K562 (cell line): ENCODE measurements around the gene CELSR1. TPM values are rescaled to one million over a fixed set of nuclear protein-coding genes. Genes with fewer than 3 reads are reported as not detected.

Experiments used
- ATAC-seq: fragments of 200-7000 bp; cut with Tn5 transposase; 3 replicates; pipeline ENCODE4 v1.9.1; 2020; ENCODE audit warnings: moderate library complexity
- BruUV-seq: library from RNA; stranded (reverse); fragments of 400-500 nt; replicated peaks from 2 replicates; lab custom pipeline; 2021; lab: Mats Ljungman, UMichigan
- CTCF ChIA-PET: fragments of 300-600 bp; formaldehyde crosslinking; extraction: SDS; loops from one replicate; lab custom pipeline; 2021; ENCODE audit warnings: low intra/inter-chr PET ratio; lab: Yijun Ruan, JAX
- POLR2A ChIA-PET: fragments of 300-600, 350-650 bp; sonication (Branson Sonifier 250); formaldehyde crosslinking; extraction: SDS; loops from one replicate; lab custom pipeline; 2021; ENCODE audit warnings: antibody characterized with exemption, inconsistent platforms; lab: Yijun Ruan, JAX
- DNase-seq, 4 experiments: peaks; one replicate each; pipeline versions ENCODE4 v3.0.0 to v3.0.0-alpha.2; 2011 to 2018; ENCODE audit warnings: low spot score in 3 of 4, mixed read lengths in 3 of 4; ENCODE audit errors: extremely low read depth in 1 of 4
- FAIRE-seq: peaks from 2 replicates; lab custom pipeline; 2011; peaks lifted over from hg19 to GRCh38; lab: Jason Lieb, UNC
- H2AFZ ChIP-seq: 2 replicates; pipeline ENCODE4 v1.6.0; 2011; ENCODE audit warnings: low read depth, low read length, control low read depth, inconsistent platforms
- H3K27ac ChIP-seq: fragments of 200-600 bp; 3 replicates; pipeline ENCODE4 v1.8.0; 2011; ENCODE audit warnings: low read depth, mild to moderate bottlenecking, control low read depth, inconsistent platforms, low read length, moderate library complexity, mixed read lengths; ENCODE audit errors: extremely low read depth
- H3K27me3 ChIP-seq, 2 experiments: fragments of 300-600 bp in 1 of 2; 2 replicates in 1 of 2; 3 replicates in 1 of 2; pipeline versions ENCODE4 v1.6.0 to v1.8.0; 2011; ENCODE audit warnings: inconsistent platforms in 2 of 2, low read length in 2 of 2, mild to moderate bottlenecking in 1 of 2, mixed read lengths in 1 of 2, moderate library complexity in 1 of 2; ENCODE audit not compliant: control insufficient read depth in 2 of 2, insufficient read depth in 2 of 2
- H3K36me3 ChIP-seq: fragments of 300-600 bp; 3 replicates; pipeline ENCODE4 v1.8.0; 2011; ENCODE audit warnings: mild to moderate bottlenecking, low read length, inconsistent platforms; ENCODE audit not compliant: control insufficient read depth, insufficient read depth
- H3K4me1 ChIP-seq, 2 experiments: fragments of 200-600 bp in 1 of 2; replicated peaks in 1 of 2; 2 replicates in 1 of 2; 3 replicates in 1 of 2; pipeline versions ENCODE4 v1.5.1 to v1.8.0; 2011; ENCODE audit warnings: inconsistent platforms in 2 of 2, low read length in 2 of 2, mild to moderate bottlenecking in 1 of 2, mixed read lengths in 1 of 2, moderate library complexity in 1 of 2; ENCODE audit not compliant: control insufficient read depth in 2 of 2, insufficient read depth in 2 of 2
- H3K4me2 ChIP-seq: 2 replicates; pipeline ENCODE4 v1.6.1; 2011; ENCODE audit warnings: low read length, control low read depth, inconsistent platforms, mixed read lengths; ENCODE audit not compliant: insufficient read depth
- H3K4me3 ChIP-seq: fragments of 200-600 bp; sonication (generic), shearing (Covaris generic); 2 replicates; pipeline ENCODE4 v1.5.1; 2016; ENCODE audit warnings: control low read depth, inconsistent platforms
- H3K79me2 ChIP-seq: fragments of 200-600 bp; 3 replicates; pipeline ENCODE4 v1.8.0; 2011; ENCODE audit warnings: low read length, inconsistent platforms; ENCODE audit not compliant: control insufficient read depth, insufficient read depth
- H3K9ac ChIP-seq, 2 experiments: 2 replicates each; pipeline versions ENCODE4 v1.6.0 to v1.6.1; 2011; ENCODE audit warnings: low read depth in 2 of 2, low read length in 2 of 2, control low read depth in 1 of 2, inconsistent platforms in 1 of 2, mild to moderate bottlenecking in 1 of 2, mixed read lengths in 1 of 2; ENCODE audit not compliant: insufficient read depth in 1 of 2
- H3K9me1 ChIP-seq: one replicate; pipeline ENCODE4 v1.6.0; 2011; ENCODE audit warnings: inconsistent platforms, mild to moderate bottlenecking, low read length, moderate library complexity; ENCODE audit not compliant: control insufficient read depth, insufficient read depth
- H3K9me3 ChIP-seq: replicated peaks from 2 replicates; pipeline ENCODE4 v1.5.1; 2011; ENCODE audit warnings: low read depth, low read length, inconsistent platforms; ENCODE audit not compliant: control insufficient read depth, insufficient read depth
- H4K20me1 ChIP-seq: replicated peaks from 2 replicates; pipeline ENCODE4 v1.6.1; 2011; ENCODE audit warnings: low read length, inconsistent platforms, mixed read lengths; ENCODE audit not compliant: control insufficient read depth, insufficient read depth
- BCOR ChIP-seq: fragments of 450-650 bp; IDR thresholded peaks from 2 replicates; pipeline ENCODE4 v1.6.1; 2016
- BRF1 ChIP-seq: IDR thresholded peaks from 3 replicates; pipeline ENCODE4 v1.6.1; 2011; ENCODE audit warnings: borderline replicate concordance, mild to moderate bottlenecking; ENCODE audit not compliant: insufficient read length; ENCODE audit errors: extremely low read depth
- CHD2 ChIP-seq: IDR thresholded peaks from 2 replicates; pipeline ENCODE4 v1.6.1; 2011; ENCODE audit warnings: low read depth, low read length
- ILF3 ChIP-seq: fragments of 450-650 bp; IDR thresholded peaks from 2 replicates; pipeline ENCODE4 v1.6.1; 2018; ENCODE audit warnings: antibody characterized with exemption, mild to moderate bottlenecking, moderate library complexity, borderline replicate concordance
- KLF10 ChIP-seq: fragments of 250-450 bp; sonication (Bioruptor Pico); IDR thresholded peaks from 2 replicates; pipeline ENCODE4 v1.6.1; 2021; ENCODE audit warnings: matching md5 sums
- RBM25 ChIP-seq: fragments of 200-400 bp; formaldehyde crosslinking; IDR thresholded peaks from 2 replicates; pipeline ENCODE4 v1.6.1; 2018; ENCODE audit warnings: low read length, low read depth, moderate library complexity; ENCODE audit not compliant: severe bottlenecking
- RUNX1 ChIP-seq: sonication (generic); IDR thresholded peaks from 2 replicates; pipeline ENCODE4 v1.6.1; 2016; ENCODE audit warnings: antibody characterized with exemption, low read depth
- SMAD4 ChIP-seq: fragments of 250-450 bp; sonication (Bioruptor Pico); conservative IDR thresholded peaks from 2 replicates; pipeline ENCODE4 v1.8.0; 2021; ENCODE audit warnings: inconsistent platforms, mild to moderate bottlenecking, moderate library complexity
- ZBTB11 ChIP-seq, 3 experiments: fragments of 200-800 bp in 1 of 3; fragments of 250-450 bp in 1 of 3; fragments of 450-650 bp in 1 of 3; sonication (Bioruptor Pico) in 1 of 3; sonication (Bioruptor generic) in 1 of 3; formaldehyde crosslinking in 1 of 3; IDR thresholded peaks; 2 replicates each; pipeline versions ENCODE4 v1.6.1 to v1.8.0; 2016 to 2022; ENCODE audit warnings: mild to moderate bottlenecking in 2 of 3, missing genetic modification characterization in 2 of 3, missing compliant biosample characterization in 1 of 3, moderate library complexity in 1 of 3
- ZNF274 ChIP-seq: IDR thresholded peaks from 2 replicates; pipeline ENCODE4 v1.6.1; 2011; ENCODE audit warnings: low read depth, mild to moderate bottlenecking, low read length, moderate library complexity, borderline replicate concordance
- WGBS: fragments of 100-300 bp; shearing (Covaris generic); methylation state at CpG from one replicate; pipeline ENCODE4 v1.1.6; 2016; ENCODE audit warnings: low coverage, mixed read lengths; ENCODE audit not compliant: insufficient coverage; ENCODE audit errors: missing lambda C conversion rate; 5-methylcytosine and 5-hydroxymethylcytosine counted together
- in situ Hi-C: fragments of 300-500 bp; cut with MboI; formaldehyde crosslinking; loops from 4 replicates; pipeline ENCODE4 v1.15.0; 2018; ENCODE audit warnings: inconsistent platforms, mixed read lengths
- intact Hi-C: fragments of 100-400 bp; cut with micrococcal nuclease; formaldehyde crosslinking; loops from 2 replicates; pipeline ENCODE4 v1.14.2; 2022
- polyA plus RNA-seq, 8 experiments: library from polyadenylated mRNA; depleted of rRNA in 4 of 8; stranded (reverse) in 5 of 8; unstranded in 3 of 8; fragments of >200 nt; fragmentation: Nextera tagmentation in 2 of 8; fragmentation: Illumina TruSeq in 1 of 8; extraction: Ambion mirVana in 2 of 8; extraction: Trizol in 1 of 8; gene quantifications; 2 replicates each; pipeline versions ENCODE4 v1.2.1 to v1.2.3, GENCODE V29; 2011 to 2014; ENCODE audit warnings: inconsistent platforms in 1 of 8, missing spikeins in 1 of 8
- total RNA-seq, 7 experiments: library from RNA; depleted of rRNA in 6 of 7; stranded (reverse); fragments of >200 nt in 6 of 7; fragmentation: Illumina TruSeq in 2 of 7; extraction: Trizol in 2 of 7; gene quantifications; 2 replicates each; pipeline versions ENCODE4 v1.2.1 to v1.2.3, GENCODE V29; 2011 to 2021; ENCODE audit warnings: low replicate concordance in 1 of 7

Gene CELSR1
- total and polyA plus RNA-seq, 9 of the 15 experiments (the other 6 are each of a cell fraction or from before 2014, with no cell fraction given) = under 0.01 to 0.09 TPM; not detected in 7

GRCh38 chr22:46553189-46553588, 15.8 kb upstream of the CELSR1 start:
- 20% methylated on average over 4 of the region's 4 CpGs for WGBS
- BruUV-seq = no TSS peak
- Histone ChIP-seq H3K79me2 (no peaks in the 10 kb centered on the region), H3K9me3 (peaks cover 7% of the 10 kb centered on the region), H3K4me2 (no peak overlapping the region), H4K20me1 (no peaks in the 10 kb centered on the region)
- ChIA-PET CTCF (no interaction called here), POLR2A (no interaction called here)
- TF ChIP-seq ZNF274 (no peak), CHD2 (no peak), BRF1 (no peak), RBM25 (peak; percentile 50), ILF3 (no peak), SMAD4 (no peak), RUNX1 (no peak), BCOR (0 out of 2 replicates have a peak, but pooled peaks have one; percentile 25), ZBTB11 (CRISPR knock-in tag; IDR thresholded peaks at IDR 0.05) (no peak), KLF10 (no peak)
- TF ChIP-seq, all 486 proteins: peak for 2
- H3K27ac ChIP-seq = no peak overlapping the region
- H3K4me3 ChIP-seq = no peak overlapping the region
- in situ Hi-C loops = no loop called here
- no peaks in the 10 kb centered on the region for H3K9me1 ChIP-seq
- no peak for ATAC-seq
- intact Hi-C loops = no loop called here
- no peak for FAIRE-seq
- H2AFZ ChIP-seq = no peak overlapping the region
- no peak overlapping the region for H3K9ac ChIP-seq
- no peak for DNase-seq
- no peaks in the 10 kb centered on the region for H3K4me1 ChIP-seq
- no peaks in the 10 kb centered on the region for H3K36me3 ChIP-seq
- peaks cover 0 to 35% of the 10 kb centered on the region in 2 experiments; a peak in 3 of 5 replicates for H3K27me3 ChIP-seq
